HepG2 (cell line): Measurements from ENCODE around the gene TMC2. TPM values are rescaled to one million over a fixed set of nuclear protein-coding genes. Genes with fewer than 3 reads are reported as not detected.

ENCODE experiments used
- BCL6 ChIP-seq: IDR thresholded peaks from 2 replicates; pipeline ENCODE4 v1.6.1; 2016; ENCODE audit warnings: missing genetic modification reagents, missing compliant biosample characterization
- CREM ChIP-seq, 2 experiments: sonication (generic) in 1 of 2; formaldehyde crosslinking in 1 of 2; IDR thresholded peaks; 2 replicates each; pipeline versions ENCODE4 v1.4.0 to v1.6.1; 2016 to 2020; ENCODE audit warnings: antibody characterized with exemption in 1 of 2, mild to moderate bottlenecking in 1 of 2, missing genetic modification reagents in 1 of 2
- SUZ12 ChIP-seq: fragments of 150-350 bp; IDR thresholded peaks from 2 replicates; pipeline ENCODE4 v1.6.1; 2014; ENCODE audit warnings: low read depth, low read length
- TBP ChIP-seq: sonication (generic); formaldehyde crosslinking; IDR thresholded peaks from 2 replicates; pipeline ENCODE4 v1.5.0; 2020; ENCODE audit warnings: missing genetic modification reagents
- ZBTB38 ChIP-seq: sonication (generic); formaldehyde crosslinking; IDR thresholded peaks from 2 replicates; pipeline ENCODE4 v1.5.1; 2020; ENCODE audit warnings: mild to moderate bottlenecking, missing genetic modification reagents
- ZFP62 ChIP-seq: sonication (generic); formaldehyde crosslinking; IDR thresholded peaks from 2 replicates; pipeline ENCODE4 v1.4.0; 2020; ENCODE audit warnings: missing genetic modification reagents
- ZNF253 ChIP-seq: sonication (generic); formaldehyde crosslinking; IDR thresholded peaks from 2 replicates; pipeline ENCODE4 v1.8.0; 2022; ENCODE audit warnings: mild to moderate bottlenecking, missing genetic modification reagents, borderline replicate concordance
- ZNF570 ChIP-seq: sonication (generic); formaldehyde crosslinking; IDR thresholded peaks from 2 replicates; pipeline ENCODE4 v1.4.0; 2020; ENCODE audit warnings: mild to moderate bottlenecking, missing genetic modification reagents, borderline replicate concordance
- ZNF616 ChIP-seq: sonication (generic); formaldehyde crosslinking; IDR thresholded peaks from 2 replicates; pipeline ENCODE4 v1.5.0; 2020; ENCODE audit warnings: low read depth, mild to moderate bottlenecking, missing genetic modification reagents
- ZNF775 ChIP-seq: sonication (generic); formaldehyde crosslinking; IDR thresholded peaks from 2 replicates; pipeline ENCODE4 v1.4.0; 2020; ENCODE audit warnings: missing genetic modification reagents, mild to moderate bottlenecking, moderate library complexity, borderline replicate concordance
- polyA plus RNA-seq, 8 experiments: library from polyadenylated mRNA; depleted of rRNA in 3 of 8; stranded (reverse) in 7 of 8; unstranded in 1 of 8; fragments of >200 nt; fragmentation: Illumina TruSeq in 4 of 8; extraction: Trizol in 4 of 8; gene quantifications; 2 replicates each; pipeline versions ENCODE4 v1.2.1 to v1.2.3, GENCODE V29; 2011 to 2016; ENCODE audit warnings: low read depth in 4 of 8, missing spikeins in 1 of 8, mixed read lengths in 1 of 8; ENCODE audit not compliant: insufficient read depth in 1 of 8
- total RNA-seq, 5 experiments: library from RNA; depleted of rRNA; stranded (reverse); fragments of >200 nt; fragmentation: Illumina TruSeq; extraction: Trizol; gene quantifications; 2 replicates each; pipeline ENCODE4 v1.2.3, GENCODE V29; 2016; ENCODE audit warnings: low read depth in 1 of 5
- TF ChIP-seq, protein P1 (sequence below): sonication (generic); formaldehyde crosslinking; IDR thresholded peaks from 2 replicates; pipeline ENCODE4 v1.8.0; 2023; ENCODE audit warnings: mild to moderate bottlenecking, missing genetic modification reagents
- TF ChIP-seq, protein P2 (sequence below): sonication (generic); formaldehyde crosslinking; IDR thresholded peaks from 2 replicates; pipeline ENCODE4 v1.5.1; 2020; ENCODE audit warnings: missing genetic modification reagents, mild to moderate bottlenecking, borderline replicate concordance
- TF ChIP-seq, protein P3 (sequence below): IDR thresholded peaks from 2 replicates; pipeline ENCODE4 v1.6.1; 2018; ENCODE audit warnings: missing genetic modification reagents
- TF ChIP-seq, protein P4 (sequence below): sonication (generic); formaldehyde crosslinking; IDR thresholded peaks from 2 replicates; pipeline ENCODE4 v1.4.0; 2020; ENCODE audit warnings: low read depth, mild to moderate bottlenecking, missing genetic modification reagents
- TF ChIP-seq, protein P5 (sequence below): sonication (generic); formaldehyde crosslinking; conservative IDR thresholded peaks from 2 replicates; pipeline ENCODE4 v1.8.0; 2022; ENCODE audit warnings: mild to moderate bottlenecking, moderate library complexity, missing genetic modification reagents
- TF ChIP-seq, protein P6 (sequence below): sonication (generic); formaldehyde crosslinking; IDR thresholded peaks from 2 replicates; pipeline ENCODE4 v1.8.0; 2022; ENCODE audit warnings: mild to moderate bottlenecking, missing genetic modification reagents, moderate library complexity
- TF ChIP-seq, protein P7 (sequence below): sonication (generic); formaldehyde crosslinking; IDR thresholded peaks from 2 replicates; pipeline ENCODE4 v1.4.0; 2020; ENCODE audit warnings: missing genetic modification reagents

TMC2 gene
- total and polyA plus RNA-seq, 2 of the 13 experiments (the other 11 are each of a cell fraction or from before 2014, with no cell fraction given), result not detected

DNA sequence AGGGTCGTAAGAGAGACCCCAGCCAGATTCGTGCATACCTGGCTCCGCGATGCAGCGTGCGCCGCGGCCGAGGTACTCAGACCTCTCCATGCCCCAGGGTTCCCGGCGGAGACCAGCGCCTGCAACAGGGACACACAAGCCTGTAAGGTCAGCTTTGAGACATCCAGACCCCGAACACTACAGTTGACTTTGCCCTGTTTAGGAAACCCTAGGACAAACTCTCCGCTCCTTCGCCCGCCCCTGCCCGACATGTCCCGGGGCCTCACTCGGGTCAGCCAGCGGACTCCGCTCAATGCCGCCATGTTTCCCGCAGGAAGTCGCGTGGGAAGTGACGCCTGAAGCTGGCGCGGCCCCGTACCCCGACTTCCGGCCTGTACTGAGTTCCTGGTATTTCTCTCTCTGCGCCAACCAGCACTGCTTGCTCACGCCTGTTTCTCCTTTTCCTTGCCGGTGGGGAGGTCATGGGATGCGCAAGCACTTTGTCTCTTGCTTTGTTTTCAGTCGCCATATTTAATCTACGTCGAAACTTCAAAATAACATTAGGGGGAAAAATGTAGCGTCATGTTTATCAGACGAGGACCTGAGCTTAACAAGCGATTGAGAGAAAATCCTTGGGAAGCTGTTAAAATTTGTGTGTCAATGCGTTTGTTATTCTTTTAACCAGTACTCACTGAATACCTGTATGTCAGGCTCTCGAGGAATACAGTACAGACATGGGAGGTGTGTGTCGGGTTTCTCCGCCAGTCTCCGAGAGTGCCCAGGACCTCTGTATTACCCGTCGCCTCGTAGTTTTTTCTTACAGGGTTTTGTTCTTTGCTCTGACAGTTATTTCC, 127.7 kb downstream of the TMC2 start, which contains the start of gene IDH3B (continued):
- TF ChIP-seq, protein P1, sequence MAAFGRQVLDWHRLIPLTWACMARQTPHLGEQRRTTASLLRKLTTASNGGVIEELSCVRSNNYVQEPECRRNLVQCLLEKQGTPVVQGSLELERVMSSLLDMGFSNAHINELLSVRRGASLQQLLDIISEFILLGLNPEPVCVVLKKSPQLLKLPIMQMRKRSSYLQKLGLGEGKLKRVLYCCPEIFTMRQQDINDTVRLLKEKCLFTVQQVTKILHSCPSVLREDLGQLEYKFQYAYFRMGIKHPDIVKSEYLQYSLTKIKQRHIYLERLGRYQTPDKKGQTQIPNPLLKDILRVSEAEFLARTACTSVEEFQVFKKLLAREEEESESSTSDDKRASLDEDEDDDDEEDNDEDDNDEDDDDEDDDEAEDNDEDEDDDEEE (CRISPR knock-in tag), result no peak
- TF ChIP-seq SUZ12, result no peak
- no peak for TF ChIP-seq TBP (CRISPR knock-in tag)
- peak; percentile 98 for TF ChIP-seq ZBTB38 (CRISPR knock-in tag)
- no peak for TF ChIP-seq ZNF253 (CRISPR knock-in tag)
- peak; percentile 84; the same call in 1 of the 2 replicates for TF ChIP-seq ZFP62 (CRISPR knock-in tag)
- no peak for TF ChIP-seq ZNF775 (CRISPR knock-in tag)
- TF ChIP-seq, protein P2, sequence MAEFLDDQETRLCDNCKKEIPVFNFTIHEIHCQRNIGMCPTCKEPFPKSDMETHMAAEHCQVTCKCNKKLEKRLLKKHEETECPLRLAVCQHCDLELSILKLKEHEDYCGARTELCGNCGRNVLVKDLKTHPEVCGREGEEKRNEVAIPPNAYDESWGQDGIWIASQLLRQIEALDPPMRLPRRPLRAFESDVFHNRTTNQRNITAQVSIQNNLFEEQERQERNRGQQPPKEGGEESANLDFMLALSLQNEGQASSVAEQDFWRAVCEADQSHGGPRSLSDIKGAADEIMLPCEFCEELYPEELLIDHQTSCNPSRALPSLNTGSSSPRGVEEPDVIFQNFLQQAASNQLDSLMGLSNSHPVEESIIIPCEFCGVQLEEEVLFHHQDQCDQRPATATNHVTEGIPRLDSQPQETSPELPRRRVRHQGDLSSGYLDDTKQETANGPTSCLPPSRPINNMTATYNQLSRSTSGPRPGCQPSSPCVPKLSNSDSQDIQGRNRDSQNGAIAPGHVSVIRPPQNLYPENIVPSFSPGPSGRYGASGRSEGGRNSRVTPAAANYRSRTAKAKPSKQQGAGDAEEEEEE (CRISPR knock-in tag), result peak; percentile 93; the same call in 1 of the 2 replicates
- TF ChIP-seq ZNF616 (CRISPR knock-in tag), result no peak
- TF ChIP-seq CREM (IDR thresholded peaks at IDR 0.05), result peak; percentile 100
- peak; percentile 97 for TF ChIP-seq CREM (CRISPR knock-in tag; IDR thresholded peaks at IDR 0.05)
- TF ChIP-seq, protein P3, sequence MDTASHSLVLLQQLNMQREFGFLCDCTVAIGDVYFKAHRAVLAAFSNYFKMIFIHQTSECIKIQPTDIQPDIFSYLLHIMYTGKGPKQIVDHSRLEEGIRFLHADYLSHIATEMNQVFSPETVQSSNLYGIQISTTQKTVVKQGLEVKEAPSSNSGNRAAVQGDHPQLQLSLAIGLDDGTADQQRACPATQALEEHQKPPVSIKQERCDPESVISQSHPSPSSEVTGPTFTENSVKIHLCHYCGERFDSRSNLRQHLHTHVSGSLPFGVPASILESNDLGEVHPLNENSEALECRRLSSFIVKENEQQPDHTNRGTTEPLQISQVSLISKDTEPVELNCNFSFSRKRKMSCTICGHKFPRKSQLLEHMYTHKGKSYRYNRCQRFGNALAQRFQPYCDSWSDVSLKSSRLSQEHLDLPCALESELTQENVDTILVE, result peak; percentile 89; the same call in 1 of the 2 replicates
- TF ChIP-seq, protein P4, sequence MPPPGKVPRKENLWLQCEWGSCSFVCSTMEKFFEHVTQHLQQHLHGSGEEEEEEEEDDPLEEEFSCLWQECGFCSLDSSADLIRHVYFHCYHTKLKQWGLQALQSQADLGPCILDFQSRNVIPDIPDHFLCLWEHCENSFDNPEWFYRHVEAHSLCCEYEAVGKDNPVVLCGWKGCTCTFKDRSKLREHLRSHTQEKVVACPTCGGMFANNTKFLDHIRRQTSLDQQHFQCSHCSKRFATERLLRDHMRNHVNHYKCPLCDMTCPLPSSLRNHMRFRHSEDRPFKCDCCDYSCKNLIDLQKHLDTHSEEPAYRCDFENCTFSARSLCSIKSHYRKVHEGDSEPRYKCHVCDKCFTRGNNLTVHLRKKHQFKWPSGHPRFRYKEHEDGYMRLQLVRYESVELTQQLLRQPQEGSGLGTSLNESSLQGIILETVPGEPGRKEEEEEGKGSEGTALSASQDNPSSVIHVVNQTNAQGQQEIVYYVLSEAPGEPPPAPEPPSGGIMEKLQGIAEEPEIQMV, result peak; percentile 91
- TF ChIP-seq, protein P5, sequence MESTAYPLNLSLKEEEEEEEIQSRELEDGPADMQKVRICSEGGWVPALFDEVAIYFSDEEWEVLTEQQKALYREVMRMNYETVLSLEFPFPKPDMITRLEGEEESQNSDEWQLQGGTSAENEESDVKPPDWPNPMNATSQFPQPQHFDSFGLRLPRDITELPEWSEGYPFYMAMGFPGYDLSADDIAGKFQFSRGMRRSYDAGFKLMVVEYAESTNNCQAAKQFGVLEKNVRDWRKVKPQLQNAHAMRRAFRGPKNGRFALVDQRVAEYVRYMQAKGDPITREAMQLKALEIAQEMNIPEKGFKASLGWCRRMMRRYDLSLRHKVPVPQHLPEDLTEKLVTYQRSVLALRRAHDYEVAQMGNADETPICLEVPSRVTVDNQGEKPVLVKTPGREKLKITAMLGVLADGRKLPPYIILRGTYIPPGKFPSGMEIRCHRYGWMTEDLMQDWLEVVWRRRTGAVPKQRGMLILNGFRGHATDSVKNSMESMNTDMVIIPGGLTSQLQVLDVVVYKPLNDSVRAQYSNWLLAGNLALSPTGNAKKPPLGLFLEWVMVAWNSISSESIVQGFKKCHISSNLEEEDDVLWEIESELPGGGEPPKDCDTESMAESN, result peak; percentile 97
- peak; percentile 74 for TF ChIP-seq BCL6
- TF ChIP-seq, protein P6, sequence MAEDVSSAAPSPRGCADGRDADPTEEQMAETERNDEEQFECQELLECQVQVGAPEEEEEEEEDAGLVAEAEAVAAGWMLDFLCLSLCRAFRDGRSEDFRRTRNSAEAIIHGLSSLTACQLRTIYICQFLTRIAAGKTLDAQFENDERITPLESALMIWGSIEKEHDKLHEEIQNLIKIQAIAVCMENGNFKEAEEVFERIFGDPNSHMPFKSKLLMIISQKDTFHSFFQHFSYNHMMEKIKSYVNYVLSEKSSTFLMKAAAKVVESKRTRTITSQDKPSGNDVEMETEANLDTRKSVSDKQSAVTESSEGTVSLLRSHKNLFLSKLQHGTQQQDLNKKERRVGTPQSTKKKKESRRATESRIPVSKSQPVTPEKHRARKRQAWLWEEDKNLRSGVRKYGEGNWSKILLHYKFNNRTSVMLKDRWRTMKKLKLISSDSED, result no peak
- TF ChIP-seq, protein P7, sequence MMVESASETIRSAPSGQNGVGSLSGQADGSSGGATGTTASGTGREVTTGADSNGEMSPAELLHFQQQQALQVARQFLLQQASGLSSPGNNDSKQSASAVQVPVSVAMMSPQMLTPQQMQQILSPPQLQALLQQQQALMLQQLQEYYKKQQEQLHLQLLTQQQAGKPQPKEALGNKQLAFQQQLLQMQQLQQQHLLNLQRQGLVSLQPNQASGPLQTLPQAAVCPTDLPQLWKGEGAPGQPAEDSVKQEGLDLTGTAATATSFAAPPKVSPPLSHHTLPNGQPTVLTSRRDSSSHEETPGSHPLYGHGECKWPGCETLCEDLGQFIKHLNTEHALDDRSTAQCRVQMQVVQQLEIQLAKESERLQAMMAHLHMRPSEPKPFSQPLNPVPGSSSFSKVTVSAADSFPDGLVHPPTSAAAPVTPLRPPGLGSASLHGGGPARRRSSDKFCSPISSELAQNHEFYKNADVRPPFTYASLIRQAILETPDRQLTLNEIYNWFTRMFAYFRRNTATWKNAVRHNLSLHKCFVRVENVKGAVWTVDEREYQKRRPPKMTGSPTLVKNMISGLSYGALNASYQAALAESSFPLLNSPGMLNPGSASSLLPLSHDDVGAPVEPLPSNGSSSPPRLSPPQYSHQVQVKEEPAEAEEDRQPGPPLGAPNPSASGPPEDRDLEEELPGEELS, result peak; percentile 47
- TF ChIP-seq ZNF570 (CRISPR knock-in tag), result no peak
